ENCODE measurements around the gene B4GALT2. TPM values are rescaled to one million over a fixed set of nuclear protein-coding genes. Genes with fewer than 3 reads are reported as not detected.
A peak's percentile ranks its signal among the peaks of the same experiment; 100 is the strongest.

Gene B4GALT2
- polyA plus RNA-seq, 6 donors from 2014 or later = 0.16 to 1.6 (median 0.37) TPM; not detected in 1

DNA sequence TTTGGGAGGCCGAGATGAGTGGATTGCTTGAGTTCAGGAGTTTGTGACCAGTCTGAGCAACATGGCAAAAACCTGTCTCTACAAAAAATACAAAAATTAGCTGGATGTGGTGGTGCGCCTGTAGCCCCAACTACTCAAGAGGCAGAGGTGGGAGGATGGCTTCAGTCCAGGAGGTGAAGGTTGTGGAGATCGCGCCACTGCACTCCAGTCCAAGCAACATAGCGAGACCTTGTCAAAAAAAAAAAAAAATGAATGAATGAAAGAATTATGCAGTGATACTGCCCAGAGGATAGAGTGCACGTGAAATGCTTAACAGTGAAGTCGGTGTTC lies 9.6 kb upstream of the B4GALT2 start:
- Mint-ChIP-seq H3K9me3 (no peaks in the 10 kb centered on the region), H3K4me1 (peaks cover 32 to 38% (median 35%) of the 10 kb centered on the region in 3 donors), H3K36me3 (no peaks in the 10 kb centered on the region), H3K4me3 (peak overlapping the region; percentile 89 to 98 (median 96)), H3K27ac (peak overlapping the region in 4 of 6 donors; percentile 4 to 77 (median 58)), H3K27me3 (no peaks in the 10 kb centered on the region)
- no peak for ATAC-seq (ENCODE audit: low read depth in 2 of 2)
- no peak for DNase-seq

- Mint-ChIP-seq H3K36me3 (no peaks in the 10 kb centered on the region), H3K4me3 (peak within 1 kb of the TSS; percentile 89 to 98 (median 96)), H3K9me3 (no peaks in the 10 kb centered on the region), H3K27ac (peak within 1 kb of the TSS; percentile 52 to 92 (median 71)), H3K27me3 (no peaks in the 10 kb centered on the region), H3K4me1 (peaks cover 33 to 39% (median 37%) of the 10 kb centered on the region in 3 donors)
- peak; percentile 91 for DNase-seq
- peak; percentile 85 to 86 for ATAC-seq (ENCODE audit: low read depth in 2 of 2)
These were observed 9.1 kb upstream of the B4GALT2 start, which contains the start of gene DPH2 for GRCh38 chr1:43969746-43970466. Gene DPH2, plus strand, starts transcription at chr1:43970010. Its CDS starts 166 bp downstream, at chr1:43970176.

DNA sequence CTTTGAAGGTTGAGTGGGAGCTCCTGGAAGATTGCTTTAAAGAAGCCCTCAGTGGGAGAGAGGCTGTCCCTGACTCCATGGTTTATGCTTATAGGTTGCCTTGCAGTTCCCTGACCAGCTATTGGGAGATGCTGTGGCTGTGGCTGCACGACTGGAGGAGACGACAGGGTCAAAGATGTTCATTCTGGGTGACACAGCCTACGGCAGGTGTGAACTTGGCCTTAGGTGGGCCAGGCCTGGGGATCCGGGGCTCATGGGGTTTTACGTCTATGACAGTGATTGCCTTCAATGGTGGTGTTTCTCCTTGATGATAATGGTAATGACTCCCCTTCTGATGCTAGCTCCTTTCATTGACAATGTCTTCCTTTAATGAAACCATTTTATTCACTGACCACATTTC lies 8.5 kb upstream of the B4GALT2 start:
- no peaks in the 10 kb centered on the region for H3K27me3 Mint-ChIP-seq
- H3K9me3 Mint-ChIP-seq = no peaks in the 10 kb centered on the region
- peak overlapping the region in 4 of 6 donors; percentile 11 to 92 (median 76) for H3K27ac Mint-ChIP-seq
- ATAC-seq (ENCODE audit: low read depth in 2 of 2) = no peak
- no peak for DNase-seq
- H3K4me3 Mint-ChIP-seq = peak overlapping the region; percentile 89 to 98 (median 96)
- peaks cover 34 to 41% (median 40%) of the 10 kb centered on the region in 3 donors for H3K4me1 Mint-ChIP-seq
- H3K36me3 Mint-ChIP-seq = no peaks in the 10 kb centered on the region

DNA sequence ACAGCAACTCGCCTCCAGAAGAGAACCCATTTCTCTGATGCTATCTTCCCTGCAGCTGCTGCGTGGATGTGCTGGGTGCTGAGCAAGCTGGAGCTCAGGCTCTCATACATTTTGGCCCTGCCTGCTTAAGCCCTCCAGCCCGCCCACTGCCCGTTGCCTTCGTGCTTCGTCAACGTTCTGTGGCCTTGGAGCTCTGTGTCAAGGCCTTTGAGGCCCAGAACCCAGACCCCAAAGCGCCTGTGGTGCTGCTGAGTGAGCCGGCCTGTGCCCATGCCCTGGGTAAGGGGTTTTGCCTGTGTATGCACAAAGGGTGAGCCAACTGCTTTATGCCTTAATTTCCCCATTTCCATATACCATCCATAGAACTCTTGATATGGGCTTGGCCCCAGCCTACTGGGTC lies 8.1 kb upstream of the B4GALT2 start:
- Mint-ChIP-seq H3K4me3 (peak overlapping the region; percentile 89 to 98 (median 96)), H3K27ac (peak overlapping the region in 1 of 6 donors; percentile 79), H3K9me3 (no peaks in the 10 kb centered on the region), H3K27me3 (no peaks in the 10 kb centered on the region), H3K4me1 (peaks cover 39 to 45% (median 44%) of the 10 kb centered on the region in 3 donors), H3K36me3 (no peaks in the 10 kb centered on the region)
- DNase-seq = no peak
- ATAC-seq (ENCODE audit: low read depth in 2 of 2) = no peak

- ATAC-seq (ENCODE audit: low read depth in 2 of 2) = no peak
- H3K4me1 Mint-ChIP-seq = peaks cover 42 to 51% (median 49%) of the 10 kb centered on the region in 3 donors
These were observed 7.6 kb upstream of the B4GALT2 start for GRCh38 chr1:43971336-43971980.

DNA sequence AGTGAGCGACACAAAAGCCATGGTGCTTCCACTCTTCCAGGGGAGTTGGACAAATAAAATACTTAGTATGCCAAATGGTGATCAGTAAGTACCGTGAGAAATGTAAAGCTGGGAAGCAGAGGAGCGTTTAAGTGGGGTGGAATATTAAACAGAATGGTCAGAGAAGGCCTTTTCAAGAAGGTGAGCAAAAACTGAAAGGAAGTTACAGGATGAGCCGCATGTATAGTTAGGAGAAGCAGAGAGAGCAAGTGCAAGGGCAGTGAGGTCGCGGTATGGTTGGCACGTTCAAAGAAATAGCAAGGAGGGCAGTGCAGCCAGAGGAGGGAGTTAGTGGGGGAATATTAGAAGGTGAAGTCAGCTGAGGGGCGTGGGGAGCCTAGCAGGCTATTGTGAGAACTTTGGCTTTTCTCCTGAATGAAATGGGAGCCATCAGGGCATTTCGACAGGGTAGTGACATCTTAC lies 5.0 kb upstream of the B4GALT2 start:
- Mint-ChIP-seq H3K27ac (peak overlapping the region; percentile 62 to 97 (median 84)), H3K9me3 (no peaks in the 10 kb centered on the region), H3K27me3 (no peaks in the 10 kb centered on the region), H3K4me1 (peaks cover 55 to 74% (median 73%) of the 10 kb centered on the region in 3 donors), H3K36me3 (peaks cover 8 to 18% of the 10 kb centered on the region in 2 donors), H3K4me3 (peak overlapping the region; percentile 94 to 98 (median 96))
- no peak for ATAC-seq (ENCODE audit: low read depth in 2 of 2)
- DNase-seq = no peak

More at GRCh38 chr1:43971336-43971980, 7.6 kb upstream of the B4GALT2 start:
- Mint-ChIP-seq H3K9me3 (no peaks in the 10 kb centered on the region), H3K27me3 (no peaks in the 10 kb centered on the region), H3K27ac (no peak overlapping the region), H3K4me3 (peak overlapping the region; percentile 52 to 98 (median 95)), H3K36me3 (peaks cover 0 to 1% of the 10 kb centered on the region in 2 donors)
- no peak for DNase-seq

DNA sequence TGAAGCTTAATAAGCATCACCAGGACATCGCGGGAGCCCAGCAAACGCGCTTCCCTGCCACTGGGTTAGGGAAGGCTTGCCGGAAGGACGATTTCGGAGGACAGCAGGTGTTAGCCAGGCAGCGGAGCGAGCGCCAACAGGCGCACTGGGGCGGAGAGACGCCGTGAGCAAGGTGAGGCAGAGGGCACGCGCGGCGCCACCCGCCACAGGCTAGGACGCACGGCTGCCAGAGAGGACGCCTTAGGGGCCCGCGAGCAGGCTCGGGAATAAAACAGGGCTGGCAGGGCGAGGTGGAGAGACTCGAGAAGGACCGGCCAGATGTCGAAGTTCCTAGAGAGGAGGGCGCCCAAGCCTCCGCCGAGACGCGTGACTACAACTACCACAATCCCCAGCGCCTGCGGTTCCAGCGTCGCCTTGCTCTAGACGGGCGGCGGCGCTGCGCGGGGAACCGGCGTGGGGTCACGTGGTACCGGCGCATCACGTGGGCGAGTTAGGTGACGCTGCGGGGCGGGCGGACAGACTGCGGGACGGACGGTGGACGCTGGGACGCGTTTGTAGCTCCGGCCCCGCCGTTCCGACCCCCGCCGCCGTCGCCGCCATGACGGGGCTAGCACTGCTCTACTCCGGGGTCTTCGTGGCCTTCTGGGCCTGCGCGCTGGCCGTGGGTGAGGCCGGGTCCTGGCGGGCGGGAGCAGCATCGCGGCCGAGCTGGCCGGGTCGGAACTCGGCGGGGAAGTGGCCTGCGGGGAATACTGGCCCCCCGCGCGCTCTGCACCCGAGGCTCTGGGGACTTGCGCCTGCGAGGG lies 4.4 kb upstream of the B4GALT2 start, which contains the start of gene ATP6V0B:
Gene ATP6V0B (plus strand): TSS at position 518 of the 806 bp plus-strand sequence. CDS start 81 bp downstream, at position 599.
- Mint-ChIP-seq H3K4me3 (peak within 1 kb of the TSS; percentile 94 to 98 (median 96)), H3K9me3 (no peaks in the 10 kb centered on the region), H3K4me1 (peaks cover 53 to 69% (median 69%) of the 10 kb centered on the region in 3 donors), H3K27ac (peak within 1 kb of the TSS; percentile 62 to 97 (median 88)), H3K27me3 (no peaks in the 10 kb centered on the region), H3K36me3 (peaks cover 8 to 18% of the 10 kb centered on the region in 2 donors)
- peak; percentile 75 to 78 for ATAC-seq (ENCODE audit: low read depth in 2 of 2)
- DNase-seq = peak; percentile 91

DNA sequence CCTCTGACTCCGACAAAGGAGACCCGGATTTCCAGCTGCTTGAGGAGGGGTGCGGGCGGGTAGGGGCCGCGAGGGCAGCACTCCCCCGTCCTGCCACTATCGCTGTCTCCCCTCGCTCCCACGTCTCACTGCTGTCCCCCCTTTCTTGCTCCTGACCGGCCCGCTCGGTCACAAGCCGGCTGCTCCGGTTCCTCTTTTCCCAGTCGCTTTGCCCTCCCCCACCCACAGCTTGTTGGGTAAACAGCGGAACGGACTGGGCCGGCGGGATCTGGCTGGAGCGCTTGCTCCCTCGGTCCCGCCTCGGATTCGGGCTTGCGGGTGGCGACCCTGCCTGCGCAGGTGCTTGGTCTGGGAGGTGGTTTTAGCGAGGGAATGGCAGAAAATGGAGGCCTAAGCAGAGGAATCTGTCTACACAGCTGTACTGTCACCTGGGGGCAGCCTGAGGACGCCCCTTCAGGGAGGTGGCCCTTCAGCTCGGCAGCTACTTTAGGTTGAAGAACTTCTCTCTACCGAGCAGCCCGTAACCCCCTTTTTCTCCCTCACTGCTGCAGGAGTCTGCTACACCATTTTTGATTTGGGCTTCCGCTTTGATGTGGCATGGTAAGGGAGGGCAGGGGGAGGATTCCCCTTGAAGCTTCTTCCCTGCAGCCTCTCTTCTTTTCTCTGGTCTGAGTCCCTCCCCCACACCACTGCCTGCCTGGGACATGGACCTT lies 3.6 kb upstream of the B4GALT2 start:
- Mint-ChIP-seq H3K27ac (peak overlapping the region in 5 of 6 donors; percentile 77 to 97 (median 91)), H3K36me3 (peaks cover 8 to 18% of the 10 kb centered on the region in 2 donors), H3K27me3 (no peaks in the 10 kb centered on the region), H3K4me1 (peaks cover 49 to 68% (median 68%) of the 10 kb centered on the region in 3 donors), H3K4me3 (peak overlapping the region; percentile 94 to 98 (median 96)), H3K9me3 (no peaks in the 10 kb centered on the region)
- ATAC-seq (ENCODE audit: low read depth in 2 of 2) (peak; percentile 29 to 34), DNase-seq (peak; percentile 45)

DNA sequence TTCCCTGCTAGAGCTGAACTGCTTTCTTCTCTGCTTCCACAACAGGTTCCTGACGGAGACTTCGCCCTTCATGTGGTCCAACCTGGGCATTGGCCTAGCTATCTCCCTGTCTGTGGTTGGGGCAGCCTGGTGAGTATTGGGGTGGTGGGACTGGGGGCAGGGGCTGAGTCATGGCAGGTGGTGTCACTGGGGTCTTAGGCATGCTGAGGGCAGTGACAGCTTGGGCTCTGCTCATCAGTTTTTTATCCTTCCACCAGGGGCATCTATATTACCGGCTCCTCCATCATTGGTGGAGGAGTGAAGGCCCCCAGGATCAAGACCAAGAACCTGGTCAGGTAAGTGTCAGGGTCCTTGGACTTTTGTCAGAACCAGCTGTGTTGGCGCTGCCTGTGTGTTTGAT lies 3.0 kb upstream of the B4GALT2 start:
- no peak for DNase-seq
- H3K36me3 Mint-ChIP-seq = peaks cover 8 to 18% of the 10 kb centered on the region in 2 donors
- no peaks in the 10 kb centered on the region for H3K27me3 Mint-ChIP-seq
- no peaks in the 10 kb centered on the region for H3K9me3 Mint-ChIP-seq
- peak overlapping the region; percentile 94 to 98 (median 96) for H3K4me3 Mint-ChIP-seq
- H3K4me1 Mint-ChIP-seq = peaks cover 50 to 68% (median 66%) of the 10 kb centered on the region in 3 donors
- peak overlapping the region; percentile 22 to 94 (median 77) for H3K27ac Mint-ChIP-seq
- no peak for ATAC-seq (ENCODE audit: low read depth in 2 of 2)

DNA sequence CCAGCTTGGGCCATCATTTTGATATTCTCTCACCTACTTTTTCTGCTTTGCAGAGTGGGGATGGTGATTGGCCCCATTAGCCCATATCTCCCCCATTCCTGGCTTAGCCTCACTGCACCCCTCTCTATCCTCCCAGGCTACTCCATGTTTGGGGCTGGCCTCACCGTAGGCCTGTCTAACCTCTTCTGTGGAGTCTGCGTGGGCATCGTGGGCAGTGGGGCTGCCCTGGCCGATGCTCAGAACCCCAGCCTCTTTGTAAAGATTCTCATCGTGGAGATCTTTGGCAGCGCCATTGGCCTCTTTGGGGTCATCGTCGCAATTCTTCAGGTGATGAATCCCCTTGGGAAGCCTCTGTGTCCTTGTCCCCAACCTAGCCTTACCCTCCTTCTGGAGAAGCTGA lies 2.1 kb upstream of the B4GALT2 start:
- H3K27ac Mint-ChIP-seq = peak overlapping the region in 4 of 6 donors; percentile 4 to 91 (median 56)
- peak overlapping the region; percentile 17 to 97 (median 96) for H3K4me3 Mint-ChIP-seq
- H3K4me1 Mint-ChIP-seq = peaks cover 50 to 64% (median 61%) of the 10 kb centered on the region in 3 donors
- H3K36me3 Mint-ChIP-seq = peaks cover 8 to 18% of the 10 kb centered on the region in 2 donors
- no peaks in the 10 kb centered on the region for H3K9me3 Mint-ChIP-seq
- ATAC-seq (ENCODE audit: low read depth in 2 of 2) (no peak), DNase-seq (no peak)
- no peaks in the 10 kb centered on the region for H3K27me3 Mint-ChIP-seq

GRCh38 chr1:43977376-43978263 lies 1.4 kb upstream of the B4GALT2 start:
- Mint-ChIP-seq H3K27ac (peak overlapping the region in 3 of 6 donors; percentile 3 to 9 (median 7)), H3K4me3 (peak overlapping the region; percentile 17 to 97 (median 96)), H3K9me3 (no peaks in the 10 kb centered on the region), H3K4me1 (peaks cover 52 to 64% (median 61%) of the 10 kb centered on the region in 3 donors), H3K36me3 (peaks cover 8 to 18% of the 10 kb centered on the region in 2 donors), H3K27me3 (no peaks in the 10 kb centered on the region)
- DNase-seq (no peak), ATAC-seq (ENCODE audit: low read depth in 2 of 2) (no peak)

DNA sequence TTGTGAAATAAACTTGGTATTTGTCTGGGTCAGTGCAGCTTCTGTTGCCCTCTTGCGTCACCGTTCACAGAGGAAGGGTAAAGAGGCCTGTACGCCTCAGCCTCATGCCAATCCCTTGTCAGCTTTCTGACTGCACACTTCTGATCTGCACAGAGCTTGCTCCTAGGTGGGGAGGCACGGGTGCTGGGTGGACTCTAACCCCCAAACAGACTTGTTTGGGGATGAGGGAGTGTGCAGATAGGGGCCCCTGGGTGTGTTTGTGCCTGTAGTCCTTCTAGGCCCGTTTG lies 803 bp upstream of the B4GALT2 start:
- peak overlapping the region; percentile 68 to 97 (median 95) for H3K4me3 Mint-ChIP-seq
- no peaks in the 10 kb centered on the region for H3K9me3 Mint-ChIP-seq
- peaks cover 8 to 18% of the 10 kb centered on the region in 2 donors for H3K36me3 Mint-ChIP-seq
- ATAC-seq (ENCODE audit: low read depth in 2 of 2) = no peak
- H3K27ac Mint-ChIP-seq = peak overlapping the region in 2 of 6 donors; percentile 12 to 74
- DNase-seq = no peak
- no peaks in the 10 kb centered on the region for H3K27me3 Mint-ChIP-seq
- H3K4me1 Mint-ChIP-seq = peaks cover 51 to 63% (median 59%) of the 10 kb centered on the region in 3 donors
